ENCODE measurements around the gene NBEA.

GRCh38 chr13:35256459-35257148 lies 314.5 kb downstream of the NBEA start:
- TF ChIP-seq SUZ12 (IDR thresholded peaks at IDR 0.05; ENCODE audit: extremely low read depth, insufficient read depth, insufficient read length) (no peak), YY1 (IDR thresholded peaks at IDR 0.05; ENCODE audit: insufficient read depth, insufficient read length) (no peak), ZNF274 (IDR thresholded peaks at IDR 0.05; ENCODE audit: low read depth, low read length) (no peak)

Data from NT2/D1 (cell line).